Pancreas (tissue), 10 donors: ENCODE measurements around the gene FERMT1. TPM values are rescaled to one million over a fixed set of nuclear protein-coding genes. Genes with fewer than 3 reads are reported as not detected.

Experiments
- ATAC-seq, 4 donors: fragments of 200-7000 bp; cut with Tn5 transposase; one replicate each; pipeline versions ENCODE4 v1.8.0 to v1.9.1; 2020; ENCODE audit warnings: mild to moderate bottlenecking in 4 of 4, moderate library complexity in 4 of 4
- DNase-seq, 6 donors: peaks; one replicate each; pipeline ENCODE4 v3.0.0-alpha.2; 2020
- FAIRE-seq: peaks from 2 replicates; lab custom pipeline; 2012; peaks lifted over from hg19 to GRCh38; lab: Jason Lieb, UNC
- H3K27ac ChIP-seq, 4 donors: fragments of 200-600 bp; sonication (generic); 1 replicate in 3 of 4; 2 replicates in 1 of 4; pipeline versions ENCODE4 v1.5.0 to v1.8.0; 2020
- H3K27me3 ChIP-seq, 4 donors: fragments of 200-600 bp; one replicate each; pipeline ENCODE4 v1.8.0; 2021
- H3K36me3 ChIP-seq, 3 donors: fragments of 200-600 bp; sonication (generic) in 1 of 3; one replicate each; pipeline versions ENCODE4 v1.5.0 to v1.8.0; 2020 to 2021
- H3K4me1 ChIP-seq, 3 donors: fragments of 200-600 bp; one replicate each; pipeline ENCODE4 v1.8.0; 2021
- H3K4me3 ChIP-seq, 4 donors: fragments of 200-600 bp; sonication (generic) in 2 of 4; one replicate each; pipeline versions ENCODE4 v1.5.0 to v1.8.0; 2020 to 2021
- H3K9me3 ChIP-seq, 4 donors: fragments of 200-600 bp; one replicate each; pipeline ENCODE4 v1.8.0; 2021
- CTCF ChIP-seq, 4 donors: fragments of 200-600 bp; sonication (generic) in 3 of 4; IDR thresholded peaks; one replicate each; pipeline versions ENCODE4 v1.5.0 to v1.8.0; 2021; ENCODE audit warnings: antibody characterized with exemption in 4 of 4
- WGBS, 2 donors: extraction: QIAGEN DNeasy Blood & Tissue Kit; methylation state at CpG; one replicate each; pipeline ENCODE4 v1.1.7; 2013; 5-methylcytosine and 5-hydroxymethylcytosine counted together
- intact Hi-C, 3 donors: fragments of 100-400 bp; cut with DNase I; formaldehyde crosslinking; loops; one replicate each; pipeline versions ENCODE4 v1.11.1 to v1.14.2; 2022
- polyA plus RNA-seq, 2 donors: library from polyadenylated mRNA; stranded (reverse); fragments of 200-250 nt; gene quantifications; one replicate each; pipeline ENCODE4 v1.2.3, GENCODE V29; 2013
- total RNA-seq, 6 donors: library from RNA; stranded (reverse); fragmentation: NEBNext Ultra II Directional in 4 of 6; extraction: Animal tissue kit (Norgen Biotek cat#: 25700) in 4 of 6; gene quantifications; one replicate each; pipeline versions ENCODE4 v1.2.1 to v1.2.4, GENCODE V29; 2021 to 2023
- donor health status: healthy with polysubstance abuse.
- donor health status: DM: no; HTN: no; CAD: no; lungs with moderate emphysema.
- donor health status: DM: no; HTN: no; CAD: no.
- donor health status: control.
- donor health status: control.
- donor health status: Bipolar disorder and iron deficiency.
- donor health status: DM: yes; HTN: yes; CAD: no.
- donor health status: DM: no; HTN: no; CAD: no.
- donor health status: DM: no; HTN: no; CAD: no.
- donor health status: DM: yes; HTN: yes; CAD: no.

Gene FERMT1
- total and polyA plus RNA-seq, 8 donors, result 0.80 to 5.6 (median 2.3) TPM

- intact Hi-C loops, result loop anchor here in 2 of 3 donors (5.0 kb wide), 1 partner anchor 552 kb away; no protein-coding TSS in a partner anchor
- DNase-seq (no peak), FAIRE-seq (no peak)
Observed at GRCh38 chr20:6079016-6079415, 43.8 kb downstream of the FERMT1 start.

GRCh38 chr20:6075428-6076219 is 47.2 kb downstream of the FERMT1 start:
- Histone ChIP-seq H3K27me3 (no peaks in the 10 kb centered on the region), H3K9me3 (no peaks in the 10 kb centered on the region), H3K36me3 (no peaks in the 10 kb centered on the region), H3K4me3 (no peak overlapping the region), H3K4me1 (peaks cover 0 to 8% (median 6%) of the 10 kb centered on the region in 3 donors), H3K27ac (peak overlapping the region in 1 of 4 donors; percentile 10)
- 32 to 45% methylated on average over 8 of the region's 8 CpGs for WGBS, 2 donors
- TF ChIP-seq CTCF (IDR thresholded peaks at IDR 0.05), result no peak
- DNase-seq, result no peak
- peak; percentile 41 to 69 (median 60) for ATAC-seq
- intact Hi-C loops, result loop anchor here in 2 of 3 donors (5.0 kb wide), 1 partner anchor 548 kb away; no protein-coding TSS in a partner anchor
- FAIRE-seq, result no peak

More at GRCh38 chr20:6079016-6079415, 43.8 kb downstream of the FERMT1 start:
- Histone ChIP-seq H3K4me1 (peaks cover 0 to 7% (median 6%) of the 10 kb centered on the region in 3 donors), H3K27ac (no peak overlapping the region), H3K27me3 (no peaks in the 10 kb centered on the region), H3K4me3 (no peak overlapping the region), H3K9me3 (no peaks in the 10 kb centered on the region), H3K36me3 (no peaks in the 10 kb centered on the region)
- ATAC-seq, result no peak
- 54 to 66% methylated on average over 2 of the region's 2 CpGs for WGBS, 2 donors
- TF ChIP-seq CTCF (IDR thresholded peaks at IDR 0.05), result no peak

- Histone ChIP-seq H3K27me3 (no peaks in the 10 kb centered on the region), H3K36me3 (no peaks in the 10 kb centered on the region), H3K4me1 (peaks cover 0 to 8% (median 6%) of the 10 kb centered on the region in 3 donors), H3K27ac (no peak overlapping the region), H3K9me3 (no peaks in the 10 kb centered on the region), H3K4me3 (no peak overlapping the region)
- TF ChIP-seq CTCF (IDR thresholded peaks at IDR 0.05), result no peak
- intact Hi-C loops, result loop anchor here in 2 of 3 donors (5.0 kb wide), 1 partner anchor 547 kb away; no protein-coding TSS in a partner anchor
- FAIRE-seq (no peak), DNase-seq (no peak), ATAC-seq (no peak)
- 77 to 78% methylated on average over 2 of the region's 2 CpGs for WGBS, 2 donors
Observed at GRCh38 chr20:6074784-6075183, 48.0 kb downstream of the FERMT1 start.

GRCh38 chr20:6074145-6074561 is 48.7 kb downstream of the FERMT1 start:
- intact Hi-C loops, result no loop called here
- peak in 2 of 4 donors; percentile 28 to 38 for TF ChIP-seq CTCF (IDR thresholded peaks at IDR 0.05)
- Histone ChIP-seq H3K27ac (no peak overlapping the region), H3K27me3 (no peaks in the 10 kb centered on the region), H3K36me3 (no peaks in the 10 kb centered on the region), H3K4me3 (no peak overlapping the region), H3K9me3 (no peaks in the 10 kb centered on the region), H3K4me1 (peaks cover 0 to 8% (median 6%) of the 10 kb centered on the region in 3 donors)
- DNase-seq (no peak), FAIRE-seq (no peak), ATAC-seq (peak; percentile 49 to 85 (median 73))
- WGBS, 2 donors, result 39 to 41% methylated on average over 2 of the region's 2 CpGs
